DND-41 (cell line): ENCODE results near the gene ACBD6.

Experiments
- CTCF ChIP-seq: IDR thresholded peaks from 2 replicates; pipeline ENCODE4 v1.5.1; 2012; ENCODE audit warnings: borderline replicate concordance, low read length, moderate library complexity, mild to moderate bottlenecking; ENCODE audit not compliant: poor library complexity, severe bottlenecking; ENCODE audit errors: extremely low read depth
- EZH2 ChIP-seq: IDR thresholded peaks from 3 replicates; pipeline ENCODE4 v1.6.1; 2012; ENCODE audit warnings: borderline replicate concordance, low read depth, mild to moderate bottlenecking, moderate library complexity, low read length, inconsistent platforms; ENCODE audit not compliant: severe bottlenecking

- no peak for TF ChIP-seq CTCF
- no peak for TF ChIP-seq EZH2
Measured at GRCh38 chr1:180530501-180530900, 28.1 kb upstream of the ACBD6 start.
